Esophagus (tissue), 2 donors: ENCODE data around the gene CD82. TPM values are rescaled to one million over a fixed set of nuclear protein-coding genes. Genes with fewer than 3 reads are reported as not detected.

Experiments used
- H3K27ac ChIP-seq, 2 donors: one replicate each; pipeline ENCODE4 v1.5.1; 2013; ENCODE audit warnings: low read depth in 2 of 2, mild to moderate bottlenecking in 2 of 2, inconsistent platforms in 1 of 2, low read length in 1 of 2, moderate library complexity in 1 of 2
- H3K27me3 ChIP-seq, 2 donors: one replicate each; pipeline ENCODE4 v1.6.1; 2013; ENCODE audit warnings: low read length in 2 of 2, control low read depth in 1 of 2, mild to moderate bottlenecking in 1 of 2; ENCODE audit not compliant: insufficient read depth in 2 of 2, control insufficient read depth in 1 of 2
- H3K36me3 ChIP-seq, 2 donors: one replicate each; pipeline ENCODE4 v1.6.1; 2013; ENCODE audit warnings: low read length in 1 of 2; ENCODE audit not compliant: control insufficient read depth in 2 of 2, insufficient read depth in 2 of 2
- H3K4me1 ChIP-seq, 2 donors: one replicate each; pipeline ENCODE4 v1.6.1; 2013; ENCODE audit warnings: low read length in 1 of 2; ENCODE audit not compliant: control insufficient read depth in 2 of 2, insufficient read depth in 2 of 2
- H3K4me3 ChIP-seq, 2 donors: one replicate each; pipeline ENCODE4 v1.5.1; 2013; ENCODE audit warnings: low read length in 2 of 2, mild to moderate bottlenecking in 2 of 2, low read depth in 1 of 2, moderate library complexity in 1 of 2
- H3K9me3 ChIP-seq, 2 donors: one replicate each; pipeline ENCODE4 v1.6.1; 2013; ENCODE audit warnings: mild to moderate bottlenecking in 2 of 2, low read depth in 1 of 2, low read length in 1 of 2, moderate library complexity in 1 of 2; ENCODE audit not compliant: control insufficient read depth in 2 of 2, insufficient read depth in 1 of 2
- WGBS, 2 donors: extraction: QIAGEN DNeasy Blood & Tissue Kit; methylation state at CpG; one replicate each; pipeline ENCODE4 v1.1.7; 2013; 5-methylcytosine and 5-hydroxymethylcytosine counted together
- polyA plus RNA-seq, 2 donors: library from polyadenylated mRNA; stranded (reverse); fragments of 200-250 nt; gene quantifications; one replicate each; pipeline ENCODE4 v1.2.3, GENCODE V29; 2013
- donor health status: healthy with polysubstance abuse.
- donor health status: Bipolar disorder and iron deficiency.

The CD82 gene
- polyA plus RNA-seq, 2 donors: 123 to 266 TPM

GRCh38 chr11:44525473-44526252 lies 39.8 kb upstream of the CD82 start:
- H3K36me3 ChIP-seq: no peaks in the 10 kb centered on the region
- H3K27ac ChIP-seq: no peak overlapping the region
- 91 to 93% methylated on average over 20 of the region's 20 CpGs for WGBS, 2 donors

DNA sequence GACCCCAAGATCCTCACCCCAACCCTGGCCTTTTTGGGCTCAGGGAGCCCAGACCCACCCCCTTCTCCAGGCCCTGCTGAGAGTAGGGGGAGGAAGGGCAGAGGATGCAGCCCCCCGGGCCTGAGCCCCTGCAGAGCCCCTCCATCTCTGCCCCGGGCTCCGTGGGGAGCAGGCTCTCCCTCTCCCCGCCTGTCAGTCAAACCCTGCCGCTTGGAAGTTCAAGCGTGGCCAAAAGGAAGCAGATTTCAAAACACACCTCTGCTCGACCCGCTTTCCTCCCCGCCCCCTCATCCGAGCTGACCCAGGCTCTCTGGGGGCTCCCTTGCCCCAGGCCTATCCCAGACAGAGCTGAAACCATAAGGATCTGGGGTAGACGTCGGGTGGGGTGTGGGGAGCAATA lies 39.0 kb upstream of the CD82 start:
- Histone ChIP-seq H3K4me1 (no peaks in the 10 kb centered on the region), H3K27me3 (no peaks in the 10 kb centered on the region), H3K27ac (no peak overlapping the region), H3K36me3 (no peaks in the 10 kb centered on the region), H3K4me3 (no peak overlapping the region), H3K9me3 (peaks cover 0 to 3% of the 10 kb centered on the region in 2 donors)
- WGBS, 2 donors: 62 to 71% methylated on average over 12 of the region's 12 CpGs

More at GRCh38 chr11:44525473-44526252, 39.8 kb upstream of the CD82 start:
- Histone ChIP-seq H3K9me3 (peaks cover 0 to 3% of the 10 kb centered on the region in 2 donors), H3K27me3 (no peaks in the 10 kb centered on the region), H3K4me3 (no peak overlapping the region), H3K4me1 (no peaks in the 10 kb centered on the region)

DNA sequence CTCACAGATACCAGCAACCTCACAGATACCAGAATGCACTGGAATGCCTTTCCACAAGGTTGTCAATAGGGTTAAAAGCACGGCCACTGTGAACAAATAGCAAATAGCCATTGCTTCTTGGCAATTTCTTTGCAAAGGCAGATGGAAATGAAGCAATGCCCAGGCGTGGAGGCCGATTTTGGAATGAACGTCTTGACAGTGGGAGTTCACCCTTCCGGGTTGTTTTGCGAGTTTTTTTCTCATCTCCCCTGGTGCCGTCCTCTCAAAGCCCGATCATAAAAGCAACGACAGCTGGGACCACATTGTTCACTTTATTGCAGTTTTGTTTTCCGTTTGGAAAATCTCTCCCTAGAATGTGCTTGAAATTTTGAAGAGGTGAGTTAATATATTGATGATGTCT lies 38.0 kb upstream of the CD82 start:
- Histone ChIP-seq H3K27me3 (no peaks in the 10 kb centered on the region), H3K9me3 (peaks cover 0 to 3% of the 10 kb centered on the region in 2 donors), H3K4me3 (no peak overlapping the region), H3K4me1 (no peaks in the 10 kb centered on the region), H3K27ac (no peak overlapping the region), H3K36me3 (no peaks in the 10 kb centered on the region)
- WGBS, 2 donors: 71 to 72% methylated on average over 10 of the region's 10 CpGs

GRCh38 chr11:44528103-44528502 lies 37.4 kb upstream of the CD82 start:
- Histone ChIP-seq H3K4me3 (no peak overlapping the region), H3K36me3 (no peaks in the 10 kb centered on the region), H3K4me1 (no peaks in the 10 kb centered on the region), H3K9me3 (peaks cover 0 to 3% of the 10 kb centered on the region in 2 donors), H3K27ac (no peak overlapping the region), H3K27me3 (no peaks in the 10 kb centered on the region)
- WGBS, 2 donors: 56 to 69% methylated on average over 8 of the region's 8 CpGs

DNA sequence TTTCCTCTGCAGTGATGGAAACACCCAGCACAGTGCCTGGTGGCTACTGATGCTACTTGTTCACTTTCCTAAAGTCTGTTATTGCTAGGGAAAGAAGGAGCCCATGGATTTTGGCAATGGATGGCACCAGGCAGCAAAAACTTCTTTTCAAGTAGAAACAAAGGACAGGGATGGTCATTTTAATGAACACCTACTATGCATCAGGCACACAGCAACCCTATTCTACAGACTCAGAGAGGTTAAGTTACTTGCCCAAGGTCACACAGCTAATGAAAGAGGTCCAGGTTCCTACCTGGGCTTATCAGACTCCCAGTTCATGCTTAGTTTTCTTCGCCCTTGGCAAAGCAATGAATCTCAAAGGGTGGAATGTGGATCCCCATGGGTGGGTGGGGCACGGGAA lies 36.9 kb upstream of the CD82 start:
- 85 to 86% methylated on average over 2 of the region's 2 CpGs for WGBS, 2 donors

DNA sequence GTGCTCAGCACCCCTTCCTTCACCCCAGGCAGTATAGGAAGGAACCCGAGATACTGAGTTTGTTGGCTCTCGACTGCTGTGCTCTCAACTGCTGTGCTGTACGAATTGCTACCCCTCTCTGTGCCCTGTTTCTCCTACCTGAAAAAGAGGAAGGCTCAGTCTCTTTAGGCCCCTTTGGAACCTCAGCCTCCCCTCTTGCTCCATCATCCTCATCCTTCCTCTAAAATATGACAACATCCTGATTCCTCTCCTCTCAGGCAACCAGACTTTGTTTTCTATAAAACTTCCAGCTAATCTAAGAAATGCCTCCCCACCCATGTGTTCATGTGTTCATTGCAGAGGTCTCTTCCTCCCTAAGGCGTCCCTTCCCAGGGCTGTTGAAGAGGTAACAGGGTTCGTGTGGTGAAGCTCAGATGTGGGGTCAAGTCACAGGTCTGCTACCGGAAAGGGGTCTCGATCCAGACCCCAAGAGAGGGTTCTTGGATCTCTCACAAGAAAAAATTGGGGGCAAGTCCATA lies 35.5 kb upstream of the CD82 start:
- H3K27me3 ChIP-seq: no peaks in the 10 kb centered on the region
- peaks cover 0 to 2% of the 10 kb centered on the region in 2 donors for H3K9me3 ChIP-seq
- no peak overlapping the region for H3K27ac ChIP-seq
- WGBS, 2 donors: 86 to 90% methylated on average over 7 of the region's 7 CpGs
- no peaks in the 10 kb centered on the region for H3K36me3 ChIP-seq
- H3K4me3 ChIP-seq: no peak overlapping the region
- H3K4me1 ChIP-seq: no peaks in the 10 kb centered on the region

More for the DNA sequence above, 36.9 kb upstream of the CD82 start:
- Histone ChIP-seq H3K4me1 (no peaks in the 10 kb centered on the region), H3K36me3 (no peaks in the 10 kb centered on the region), H3K27me3 (no peaks in the 10 kb centered on the region), H3K4me3 (no peak overlapping the region), H3K27ac (no peak overlapping the region), H3K9me3 (peaks cover 0 to 3% of the 10 kb centered on the region in 2 donors)

DNA sequence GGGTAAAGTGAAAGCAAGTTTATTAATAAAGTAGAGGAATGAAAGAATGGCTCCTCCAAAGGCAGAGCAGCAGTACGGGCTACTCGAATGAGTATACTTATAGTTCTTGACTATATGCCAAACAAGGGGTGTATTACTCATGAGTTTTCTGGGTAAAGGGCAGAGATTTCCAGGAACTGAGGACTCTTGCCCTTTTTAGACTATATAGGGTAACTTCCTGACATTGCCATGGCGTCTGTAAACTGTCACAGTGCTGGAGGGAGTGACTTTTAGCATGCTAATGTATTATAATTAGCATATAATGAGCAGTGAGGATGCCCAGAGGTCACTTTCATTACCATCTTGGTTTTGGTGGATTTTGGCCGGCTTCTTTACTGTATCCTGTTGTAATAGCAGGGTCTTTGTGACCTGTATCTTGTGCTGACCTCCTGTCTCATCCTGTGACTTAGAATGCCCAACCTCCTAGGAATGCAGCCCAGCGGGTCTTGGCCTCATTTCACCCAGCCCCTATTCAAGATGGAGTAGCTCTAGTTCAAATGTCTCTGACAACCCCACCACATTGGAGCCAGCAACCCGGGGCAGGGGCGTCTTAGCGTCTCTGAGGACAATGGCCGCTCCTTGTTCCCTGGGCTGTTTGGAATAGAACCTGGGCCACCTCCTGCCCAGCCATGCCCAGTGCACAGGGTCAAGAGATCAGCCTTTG lies 34.9 kb upstream of the CD82 start:
- Histone ChIP-seq H3K4me1 (no peaks in the 10 kb centered on the region), H3K9me3 (no peaks in the 10 kb centered on the region), H3K27me3 (no peaks in the 10 kb centered on the region), H3K36me3 (no peaks in the 10 kb centered on the region), H3K4me3 (no peak overlapping the region), H3K27ac (no peak overlapping the region)
- whole genome bisulfite sequencing, 2 donors: 57 to 67% methylated on average over 9 of the region's 9 CpGs

DNA sequence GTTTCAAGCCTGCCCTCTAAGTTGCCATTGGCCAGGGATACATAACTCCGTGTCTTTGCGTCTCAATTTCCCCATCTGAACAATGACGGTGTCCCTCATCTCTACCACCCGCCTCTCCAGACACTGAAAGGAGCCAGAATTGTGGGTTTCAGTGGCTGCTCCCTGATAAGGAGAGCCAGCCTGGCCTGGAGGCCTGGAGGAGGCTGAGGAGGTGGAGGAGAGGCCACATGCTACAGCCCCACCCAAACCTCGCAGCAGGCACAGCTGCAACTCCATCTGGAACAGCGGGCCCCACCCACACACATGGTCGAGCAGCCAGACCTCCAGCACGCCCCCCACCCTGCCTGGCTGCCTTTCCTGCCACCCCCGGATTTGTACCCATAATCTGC lies 34.4 kb upstream of the CD82 start:
- WGBS, 2 donors: 57 to 61% methylated on average over 8 to 9 of the region's 9 CpGs
- Histone ChIP-seq H3K36me3 (no peaks in the 10 kb centered on the region), H3K4me1 (no peaks in the 10 kb centered on the region), H3K4me3 (no peak overlapping the region), H3K9me3 (no peaks in the 10 kb centered on the region), H3K27ac (no peak overlapping the region), H3K27me3 (no peaks in the 10 kb centered on the region)

- Histone ChIP-seq H3K9me3 (no peaks in the 10 kb centered on the region), H3K4me3 (no peak overlapping the region), H3K4me1 (no peaks in the 10 kb centered on the region), H3K36me3 (no peaks in the 10 kb centered on the region), H3K27ac (no peak overlapping the region), H3K27me3 (no peaks in the 10 kb centered on the region)
- WGBS, 2 donors: 80% methylated on average over 8 of the region's 8 CpGs
Measured at GRCh38 chr11:44531636-44532035, 33.8 kb upstream of the CD82 start.
